IMR-90 (cell line): ENCODE results near the gene BAIAP2L1. TPM values are rescaled to one million over a fixed set of nuclear protein-coding genes. Genes with fewer than 3 reads are reported as not detected.

ENCODE experiments used
- ATAC-seq: fragments of 200-7000 bp; cut with Tn5 transposase; 2 replicates; pipeline ENCODE4 v1.9.1; 2020; ENCODE audit warnings: low read depth, mild to moderate bottlenecking, moderate library complexity
- BruUV-seq: library from RNA; stranded (reverse); fragments of 400-500 nt; replicated peaks from 2 replicates; lab custom pipeline; 2021; lab: Mats Ljungman, UMichigan
- CTCF ChIA-PET: fragments of 300-600 bp; formaldehyde crosslinking; extraction: SDS; loops from one replicate; lab custom pipeline; 2021; ENCODE audit warnings: antibody characterized with exemption; lab: Yijun Ruan, JAX
- POLR2A ChIA-PET: fragments of 300-600 bp; sonication (Branson Sonifier 250); formaldehyde crosslinking; loops from one replicate; lab custom pipeline; 2022; ENCODE audit warnings: antibody characterized with exemption; ENCODE audit not compliant: unreplicated experiment; lab: Charles Lee
- DNase-seq: peaks from one replicate; pipeline ENCODE4 v3.0.0; 2013
- H2AFZ ChIP-seq: replicated peaks from 2 replicates; pipeline ENCODE3; 2013; ENCODE audit warnings: low read length, mild to moderate bottlenecking; ENCODE audit not compliant: poor library complexity
- H2AK5ac ChIP-seq: 2 replicates; pipeline ENCODE4 v1.6.1; 2013; ENCODE audit warnings: low read depth, low read length, inconsistent platforms
- H2AK9ac ChIP-seq: replicated peaks from 2 replicates; pipeline ENCODE3; 2013; ENCODE audit warnings: mild to moderate bottlenecking, low read depth, low read length, moderate library complexity; ENCODE audit not compliant: poor library complexity
- H2BK120ac ChIP-seq: 2 replicates; pipeline ENCODE4 v1.6.1; 2013; ENCODE audit warnings: low read depth, low read length, inconsistent platforms
- H2BK15ac ChIP-seq: 3 replicates; pipeline ENCODE4 v1.6.1; 2013; ENCODE audit warnings: low read depth, low read length, inconsistent platforms
- H2BK20ac ChIP-seq: 2 replicates; pipeline ENCODE4 v1.6.1; 2013; ENCODE audit warnings: low read depth, mild to moderate bottlenecking, inconsistent platforms, low read length, moderate library complexity
- H2BK5ac ChIP-seq: 2 replicates; pipeline ENCODE4 v1.6.1; 2013; ENCODE audit warnings: mild to moderate bottlenecking, low read depth, low read length, inconsistent platforms; ENCODE audit not compliant: poor library complexity, severe bottlenecking
- H3K14ac ChIP-seq: replicated peaks from 2 replicates; pipeline ENCODE4 v1.6.1; 2013; ENCODE audit warnings: low read depth, low read length, inconsistent platforms
- H3K18ac ChIP-seq: 2 replicates; pipeline ENCODE4 v1.6.1; 2013; ENCODE audit warnings: low read depth, low read length, control low read depth
- H3K23ac ChIP-seq: 2 replicates; pipeline ENCODE4 v1.6.1; 2013; ENCODE audit warnings: low read depth, low read length, inconsistent platforms
- H3K27ac ChIP-seq: 2 replicates; pipeline ENCODE4 v1.5.1; 2013; ENCODE audit warnings: mild to moderate bottlenecking, control low read depth, low read length; ENCODE audit not compliant: insufficient read depth
- H3K27me3 ChIP-seq: 2 replicates; pipeline ENCODE4 v1.6.1; 2013; ENCODE audit warnings: low read length; ENCODE audit not compliant: control insufficient read depth, insufficient read depth
- H3K36me3 ChIP-seq: 2 replicates; pipeline ENCODE4 v1.6.1; 2013; ENCODE audit warnings: low read length, mixed read lengths; ENCODE audit not compliant: control insufficient read depth, insufficient read depth
- H3K4ac ChIP-seq: 2 replicates; pipeline ENCODE4 v1.6.1; 2013; ENCODE audit warnings: low read depth, low read length, inconsistent platforms
- H3K4me1 ChIP-seq: 2 replicates; pipeline ENCODE4 v1.6.1; 2013; ENCODE audit warnings: low read length, mixed read lengths; ENCODE audit not compliant: control insufficient read depth, insufficient read depth
- H3K4me2 ChIP-seq: 2 replicates; pipeline ENCODE4 v1.6.1; 2013; ENCODE audit warnings: low read depth, mild to moderate bottlenecking, control low read depth, low read length, moderate library complexity
- H3K4me3 ChIP-seq: 2 replicates; pipeline ENCODE4 v1.5.1; 2013; ENCODE audit warnings: low read depth, mild to moderate bottlenecking, control low read depth, low read length, moderate library complexity; ENCODE audit not compliant: insufficient read depth
- H3K56ac ChIP-seq: 2 replicates; pipeline ENCODE4 v1.6.1; 2013; ENCODE audit warnings: low read length, inconsistent platforms; ENCODE audit not compliant: insufficient read depth; ENCODE audit errors: extremely low read depth
- H3K79me1 ChIP-seq, 2 experiments: 2 replicates each; pipeline ENCODE4 v1.6.1; 2013; ENCODE audit warnings: low read length in 2 of 2, inconsistent platforms in 1 of 2, low read depth in 1 of 2
- H3K9ac ChIP-seq: 2 replicates; pipeline ENCODE4 v1.6.1; 2013; ENCODE audit warnings: low read depth, low read length, control low read depth
- H3K9me1 ChIP-seq: 2 replicates; pipeline ENCODE4 v1.6.1; 2013; ENCODE audit warnings: low read length, inconsistent platforms; ENCODE audit not compliant: insufficient read depth
- H3K9me3 ChIP-seq: 2 replicates; pipeline ENCODE4 v1.6.1; 2013; ENCODE audit warnings: low read length; ENCODE audit not compliant: control insufficient read depth, insufficient read depth
- H4K20me1 ChIP-seq: 2 replicates; pipeline ENCODE4 v1.6.1; 2013; ENCODE audit warnings: low read length, inconsistent platforms; ENCODE audit not compliant: insufficient read depth
- H4K5ac ChIP-seq: 2 replicates; pipeline ENCODE4 v1.6.1; 2013; ENCODE audit warnings: mild to moderate bottlenecking, low read depth, low read length, control low read depth
- H4K8ac ChIP-seq, 2 experiments: 2 replicates each; pipeline ENCODE4 v1.6.1; 2013; ENCODE audit warnings: low read depth in 2 of 2, low read length in 2 of 2, control low read depth in 1 of 2, inconsistent platforms in 1 of 2
- H4K91ac ChIP-seq: 2 replicates; pipeline ENCODE4 v1.6.1; 2013; ENCODE audit warnings: low read depth, low read length, inconsistent platforms; ENCODE audit not compliant: insufficient read depth
- CEBPB ChIP-seq: IDR thresholded peaks from 2 replicates; pipeline ENCODE4 v1.6.1; 2012; ENCODE audit warnings: low read depth, low read length, improper control_type of control experiment
- FOS ChIP-seq: fragments of 150-350 bp; IDR thresholded peaks from 2 replicates; pipeline ENCODE4 v1.6.1; 2016; ENCODE audit warnings: low read depth, low read length
- MAFK ChIP-seq: IDR thresholded peaks from 2 replicates; pipeline ENCODE4 v1.6.1; 2012; ENCODE audit warnings: low read depth, low read length, improper control_type of control experiment
- NFE2L2 ChIP-seq: fragments of 150-350 bp; IDR thresholded peaks from 2 replicates; pipeline ENCODE4 v1.6.1; 2016; ENCODE audit warnings: low read depth, mild to moderate bottlenecking, low read length
- RAD21 ChIP-seq: IDR thresholded peaks from 2 replicates; pipeline ENCODE4 v1.6.1; 2012; ENCODE audit warnings: low read length, improper control_type of control experiment
- RCOR1 ChIP-seq: IDR thresholded peaks from 2 replicates; pipeline ENCODE4 v1.6.1; 2012; ENCODE audit warnings: mild to moderate bottlenecking, low read length, improper control_type of control experiment; ENCODE audit not compliant: insufficient replicate concordance
- USF2 ChIP-seq: fragments of 150-350 bp; IDR thresholded peaks from 2 replicates; pipeline ENCODE4 v1.6.1; 2017; ENCODE audit warnings: mild to moderate bottlenecking, antibody characterized with exemption, low read length, low read depth
- WGBS, 2 experiments: methylation state at CpG; one replicate each; pipeline versions ENCODE4 v1.1.5 to v1.1.7; 2013; ENCODE audit warnings: missing lambda C conversion rate in 2 of 2; ENCODE audit not compliant: insufficient read length in 1 of 2; ENCODE audit errors: extremely low coverage in 2 of 2; 5-methylcytosine and 5-hydroxymethylcytosine counted together
- dilution Hi-C: fragments of 300-500 bp; cut with HindIII; formaldehyde crosslinking; loops from one replicate; pipeline ENCODE4 v1.14.3; 2018; ENCODE audit warnings: low sequenced_read_pairs; ENCODE audit not compliant: unreplicated experiment
- in situ Hi-C: fragments of 300-500 bp; cut with MboI; formaldehyde crosslinking; loops from 3 replicates; pipeline ENCODE4 v1.14.3; 2019; ENCODE audit warnings: low sequenced_read_pairs, inconsistent platforms, mixed read lengths
- intact Hi-C: fragments of 100-400 bp; cut with micrococcal nuclease; formaldehyde crosslinking; loops from 2 replicates; pipeline ENCODE4 v1.10.0; 2022
- polyA plus RNA-seq, 3 experiments: library from polyadenylated mRNA; depleted of rRNA; stranded (reverse); fragments of >200 nt; gene quantifications; 2 replicates each; pipeline ENCODE4 v1.2.3, GENCODE V29; 2012; ENCODE audit warnings: low replicate concordance in 1 of 3
- total RNA-seq: library from RNA; depleted of rRNA; stranded (reverse); fragments of >200 nt; gene quantifications from 2 replicates; pipeline ENCODE4 v1.2.3, GENCODE V29; 2012

Gene BAIAP2L1
- total and polyA plus RNA-seq, 2 of the 4 experiments (the other 2 are of a cell fraction), result 2.2 to 6.0 TPM

GRCh38 chr7:98256431-98256830 is 144.5 kb downstream of the BAIAP2L1 start:
- Histone ChIP-seq H3K18ac (no peak overlapping the region), H2AK9ac (no peak overlapping the region), H3K23ac (no peak overlapping the region), H3K36me3 (peaks cover 13% of the 10 kb centered on the region), H3K79me1 (peaks cover 28 to 47% of the 10 kb centered on the region in 2 experiments), H3K27ac (no peak overlapping the region), H3K9me3 (no peaks in the 10 kb centered on the region), H2BK20ac (no peak overlapping the region), H2BK120ac (no peak overlapping the region), H4K91ac (no peak overlapping the region), H3K9ac (no peak overlapping the region), H2AK5ac (no peak overlapping the region), H3K4me1 (peaks cover 4% of the 10 kb centered on the region), H2BK15ac (no peak overlapping the region), H2AFZ (no peak overlapping the region), H4K5ac (no peak overlapping the region), H4K8ac (no peak overlapping the region), H3K4me2 (no peak overlapping the region), H4K20me1 (no peaks in the 10 kb centered on the region; the same call in 1 of the 2 replicates), H3K14ac (no peak overlapping the region), H3K4ac (no peak overlapping the region), H3K27me3 (no peaks in the 10 kb centered on the region), H3K9me1 (no peaks in the 10 kb centered on the region), H3K4me3 (no peak overlapping the region), H2BK5ac (no peak overlapping the region), H3K56ac (no peak overlapping the region)
- no peak for DNase-seq
- CTCF ChIA-PET, result no interaction called here
- WGBS, 2 experiments, result no CpG with 5 or more reads among the region's 7 CpGs
- POLR2A ChIA-PET, result no interaction called here
- intact Hi-C loops, result no loop called here
- in situ Hi-C loops, result no loop called here
- dilution Hi-C loops, result no loop called here
- no peak for ATAC-seq
- TF ChIP-seq RAD21 (no peak), FOS (no peak), CEBPB (no peak), MAFK (no peak), RCOR1 (no peak), NFE2L2 (no peak), USF2 (no peak)
- BruUV-seq, result no TSS peak
